ENCODE measurements around the gene USP15.

Gene USP15

GRCh38 chr12:62273724-62274380 lies 13.6 kb downstream of the USP15 start:
- Histone ChIP-seq H2AFZ (no peak overlapping the region), H3K36me3 (ENCODE audit: control insufficient read depth, insufficient read depth, low read length) (no peaks in the 10 kb centered on the region), H3K27me3 (ENCODE audit: control insufficient read depth, insufficient read depth, low read length) (no peaks in the 10 kb centered on the region), H3K79me2 (peaks cover 39% of the 10 kb centered on the region), H3K4me3 (ENCODE audit: low read depth, low read length) (no peak overlapping the region), H3K4me1 (peaks cover 12% of the 10 kb centered on the region), H3K9ac (no peak overlapping the region), H3K4me2 (ENCODE audit: low read length) (no peak overlapping the region), H3K27ac (no peak overlapping the region), H3K9me3 (ENCODE audit: control insufficient read depth, low read length) (no peaks in the 10 kb centered on the region)
- TF ChIP-seq CTCF (IDR thresholded peaks at IDR 0.05): no peak

- Histone ChIP-seq H3K27ac (no peak overlapping the region), H2AFZ (no peak overlapping the region), H3K4me1 (peaks cover 12% of the 10 kb centered on the region), H3K36me3 (ENCODE audit: control insufficient read depth, insufficient read depth, low read length) (no peaks in the 10 kb centered on the region), H3K79me2 (peaks cover 38% of the 10 kb centered on the region), H3K9ac (no peak overlapping the region), H3K9me3 (ENCODE audit: control insufficient read depth, low read length) (no peaks in the 10 kb centered on the region), H3K4me3 (ENCODE audit: low read depth, low read length) (no peak overlapping the region), H3K4me2 (ENCODE audit: low read length) (no peak overlapping the region), H3K27me3 (ENCODE audit: control insufficient read depth, insufficient read depth, low read length) (no peaks in the 10 kb centered on the region)
- no peak for TF ChIP-seq CTCF (IDR thresholded peaks at IDR 0.05)
Observed at GRCh38 chr12:62278022-62278421, 17.8 kb downstream of the USP15 start.

- Histone ChIP-seq H3K27ac (no peak overlapping the region), H3K4me2 (ENCODE audit: low read length) (no peak overlapping the region), H3K4me1 (peaks cover 8% of the 10 kb centered on the region), H3K9ac (no peak overlapping the region), H3K4me3 (ENCODE audit: low read depth, low read length) (no peak overlapping the region), H3K9me3 (ENCODE audit: control insufficient read depth, low read length) (no peaks in the 10 kb centered on the region), H3K36me3 (ENCODE audit: control insufficient read depth, insufficient read depth, low read length) (no peaks in the 10 kb centered on the region), H2AFZ (no peak overlapping the region), H3K27me3 (ENCODE audit: control insufficient read depth, insufficient read depth, low read length) (no peaks in the 10 kb centered on the region), H3K79me2 (peaks cover 36% of the 10 kb centered on the region)
- no peak for TF ChIP-seq CTCF (IDR thresholded peaks at IDR 0.05)
Observed at GRCh38 chr12:62279058-62279457, 18.9 kb downstream of the USP15 start.

- H3K36me3 ChIP-seq (ENCODE audit: control insufficient read depth, insufficient read depth, low read length): no peaks in the 10 kb centered on the region
- peaks cover 36% of the 10 kb centered on the region for H3K79me2 ChIP-seq
- H3K27me3 ChIP-seq (ENCODE audit: control insufficient read depth, insufficient read depth, low read length): no peaks in the 10 kb centered on the region
- no peak overlapping the region for H3K4me2 ChIP-seq (ENCODE audit: low read length)
- H3K9me3 ChIP-seq (ENCODE audit: control insufficient read depth, low read length): no peaks in the 10 kb centered on the region
- H3K27ac ChIP-seq: no peak overlapping the region
- no peak overlapping the region for H3K9ac ChIP-seq
- H3K4me3 ChIP-seq (ENCODE audit: low read depth, low read length): no peak overlapping the region
- H2AFZ ChIP-seq: no peak overlapping the region
- H3K4me1 ChIP-seq: peaks cover 8% of the 10 kb centered on the region
- no peak for TF ChIP-seq CTCF (IDR thresholded peaks at IDR 0.05)
Observed at GRCh38 chr12:62279961-62280360, 19.8 kb downstream of the USP15 start.

Data from parathyroid adenoma (tissue), 2 donors.